ENCODE data around the gene TLR1.
A peak's percentile ranks its signal among the peaks of the same experiment; 100 is the strongest.

The TLR1 gene

GRCh38 chr4:38821739-38822138, 17.1 kb upstream of the TLR1 start:
- TF ChIP-seq CTCF (conservative IDR thresholded peaks at IDR 0.05; ENCODE audit: low read depth): no peak
- CTCF ChIA-PET: no interaction called here
- POLR2A ChIA-PET (ENCODE audit: low non-redundant PET): no interaction called here
- H3K27ac ChIP-seq: no peak overlapping the region
- DNase-seq (ENCODE audit: low spot score): no peak

GRCh38 chr4:38820329-38821061, 15.9 kb upstream of the TLR1 start:
- no peak for TF ChIP-seq CTCF (conservative IDR thresholded peaks at IDR 0.05; ENCODE audit: low read depth)
- no peak overlapping the region for H3K27ac ChIP-seq
- ChIA-PET CTCF (no interaction called here), POLR2A (ENCODE audit: low non-redundant PET) (no interaction called here)
- DNase-seq (ENCODE audit: low spot score): no peak

- DNase-seq (ENCODE audit: low spot score): no peak
- no peak for TF ChIP-seq CTCF (conservative IDR thresholded peaks at IDR 0.05; ENCODE audit: low read depth)
- POLR2A ChIA-PET (ENCODE audit: low non-redundant PET): no interaction called here
- CTCF ChIA-PET: interaction anchor here (0.6 kb wide), 1 partner anchor 37 kb away, joined by 3 read pairs; no protein-coding TSS in a partner anchor
- H3K27ac ChIP-seq: no peak overlapping the region
These were observed 15.0 kb upstream of the TLR1 start for GRCh38 chr4:38819569-38819968.

- no peak overlapping the region for H3K27ac ChIP-seq
- POLR2A ChIA-PET (ENCODE audit: low non-redundant PET): no interaction called here
- CTCF ChIA-PET: no interaction called here
- TF ChIP-seq CTCF (conservative IDR thresholded peaks at IDR 0.05; ENCODE audit: low read depth): no peak
- DNase-seq (ENCODE audit: low spot score): peak; percentile 25
These were observed 13.9 kb upstream of the TLR1 start for GRCh38 chr4:38818441-38818976.

GRCh38 chr4:38815885-38816782, 11.5 kb upstream of the TLR1 start:
- ChIA-PET CTCF (interaction anchor here (0.6 to 1.3 kb wide), 3 partner anchors 10 to 12 kb away, joined by 3 to 4 read pairs (median 3); partner anchors contain the start of gene TLR1), POLR2A (ENCODE audit: low non-redundant PET) (no interaction called here)
- H3K27ac ChIP-seq: no peak overlapping the region
- DNase-seq (ENCODE audit: low spot score): no peak
- TF ChIP-seq CTCF (conservative IDR thresholded peaks at IDR 0.05; ENCODE audit: low read depth): no peak

GRCh38 chr4:38814386-38814785, 9.8 kb upstream of the TLR1 start:
- ChIA-PET CTCF (no interaction called here), POLR2A (ENCODE audit: low non-redundant PET) (no interaction called here)
- TF ChIP-seq CTCF (conservative IDR thresholded peaks at IDR 0.05; ENCODE audit: low read depth): no peak
- no peak for DNase-seq (ENCODE audit: low spot score)
- H3K27ac ChIP-seq: no peak overlapping the region
